GM18520 (cell line): ENCODE results near the gene TPD52L2.

Experiments used
- ATAC-seq: cut with Tn5 transposase; IDR thresholded peaks from one replicate; pipeline ENCODE4 v1.9.1; 2021; ENCODE audit not compliant: unreplicated experiment

Gene TPD52L2

GRCh38 chr20:63930971-63931553, 66.0 kb downstream of the TPD52L2 start:
- no peak for ATAC-seq

GRCh38 chr20:63931735-63932134, 66.7 kb downstream of the TPD52L2 start:
- ATAC-seq: no peak

DNA sequence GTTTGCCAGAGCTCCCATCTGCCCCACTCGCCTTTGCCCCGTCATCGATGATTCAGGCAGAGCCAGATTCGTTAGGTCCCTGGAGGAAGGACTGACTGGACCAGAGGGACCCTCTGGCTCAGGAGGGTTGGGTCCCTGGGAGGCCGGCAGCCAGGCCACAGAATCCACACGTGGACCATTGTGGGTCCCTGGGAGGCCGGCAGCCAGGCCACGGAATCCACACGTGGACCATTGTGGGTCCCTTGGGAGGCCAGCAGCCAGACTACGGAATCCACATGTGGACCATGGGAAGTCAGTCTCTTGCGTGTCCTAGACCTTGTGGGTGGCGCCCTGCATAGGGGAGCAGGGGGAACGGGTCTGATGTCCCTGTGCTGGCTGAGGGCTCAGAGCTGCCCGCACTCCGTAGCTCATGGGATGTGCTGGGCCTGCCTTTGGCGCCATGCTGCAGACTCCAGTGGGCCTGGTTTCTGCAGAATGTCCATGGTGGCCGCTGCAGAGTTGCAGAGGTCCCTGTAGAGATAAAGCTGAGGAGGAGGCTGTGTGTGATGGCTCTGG, 67.6 kb downstream of the TPD52L2 start:
- ATAC-seq: no peak

DNA sequence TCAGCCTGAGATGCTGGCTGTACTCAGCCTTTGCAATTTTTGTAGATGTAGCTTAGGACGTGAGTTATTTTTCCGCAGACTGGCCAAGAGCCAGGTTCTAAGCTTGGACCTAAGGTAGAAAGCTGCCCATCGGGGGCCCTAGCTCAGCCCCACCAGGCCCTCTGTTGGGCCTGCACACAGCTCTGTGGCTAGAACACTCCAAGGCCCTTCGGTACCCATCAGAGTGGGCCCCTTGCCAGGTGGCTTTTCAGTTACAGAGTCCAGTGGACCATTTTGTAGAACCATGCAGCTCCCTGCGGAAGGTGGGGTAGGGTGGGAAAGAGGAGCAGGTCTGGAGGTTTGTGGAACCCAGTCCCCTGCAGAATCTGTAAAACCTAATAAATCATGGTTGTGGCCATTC, 68.6 kb downstream of the TPD52L2 start:
- no peak for ATAC-seq

DNA sequence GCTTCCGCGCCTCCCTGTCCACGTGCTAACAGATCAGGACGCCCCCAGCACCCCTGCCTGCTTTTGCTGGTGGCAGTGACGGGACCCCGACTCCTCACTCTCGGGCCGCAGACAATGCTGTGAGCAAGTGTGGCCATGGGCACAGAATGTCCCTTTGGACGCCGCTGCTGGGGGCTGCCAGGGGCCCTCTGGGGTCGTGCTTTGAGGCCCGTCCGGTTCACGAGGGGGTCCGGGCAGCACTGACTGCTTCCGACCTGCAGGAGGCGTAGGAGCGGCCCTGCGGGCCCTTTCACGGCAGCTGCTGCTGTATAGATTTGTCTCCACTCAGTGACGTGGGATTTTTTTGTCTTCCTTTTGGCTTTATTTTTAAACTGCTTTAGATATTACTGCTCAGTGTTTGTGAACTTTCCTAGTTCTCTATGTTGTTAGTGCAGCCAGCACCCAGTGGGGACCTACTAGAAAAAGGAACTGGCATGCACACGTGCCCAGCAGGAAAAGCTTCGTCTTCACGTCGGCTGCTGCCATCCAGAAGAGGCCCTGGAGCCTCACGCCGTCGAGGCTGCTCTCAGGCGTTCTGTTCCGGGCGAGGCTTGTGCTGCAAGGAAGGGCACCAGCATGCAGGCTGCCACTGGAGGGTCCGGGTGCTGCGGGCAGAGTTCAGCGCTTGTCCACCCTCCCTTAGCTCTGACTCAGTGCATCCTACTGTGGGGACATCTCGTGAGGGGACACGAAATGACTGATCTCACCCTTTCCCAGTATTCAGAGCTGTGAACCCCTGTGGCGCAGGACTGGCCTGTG, 69.4 kb downstream of the TPD52L2 start:
- ATAC-seq: no peak

DNA sequence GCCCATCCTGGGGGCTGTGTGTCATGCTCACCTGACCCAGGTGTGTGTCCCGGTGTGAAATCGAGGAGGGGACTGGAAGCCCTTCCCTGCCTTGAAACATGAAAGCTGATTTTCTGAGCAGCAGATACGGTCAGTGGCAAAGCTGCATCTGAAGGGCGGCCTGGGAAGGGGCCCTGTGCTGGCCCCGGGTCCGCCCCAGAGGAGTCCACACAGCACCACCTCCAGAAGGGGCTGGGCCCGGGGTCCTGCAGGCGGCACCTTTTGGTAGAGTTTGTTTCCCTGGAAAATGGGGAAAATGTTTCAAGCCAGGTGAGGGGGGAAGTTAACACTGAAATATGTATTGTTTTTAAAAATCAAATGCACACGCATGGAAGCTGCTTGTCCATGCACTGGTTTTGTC, 70.4 kb downstream of the TPD52L2 start:
- no peak for ATAC-seq

DNA sequence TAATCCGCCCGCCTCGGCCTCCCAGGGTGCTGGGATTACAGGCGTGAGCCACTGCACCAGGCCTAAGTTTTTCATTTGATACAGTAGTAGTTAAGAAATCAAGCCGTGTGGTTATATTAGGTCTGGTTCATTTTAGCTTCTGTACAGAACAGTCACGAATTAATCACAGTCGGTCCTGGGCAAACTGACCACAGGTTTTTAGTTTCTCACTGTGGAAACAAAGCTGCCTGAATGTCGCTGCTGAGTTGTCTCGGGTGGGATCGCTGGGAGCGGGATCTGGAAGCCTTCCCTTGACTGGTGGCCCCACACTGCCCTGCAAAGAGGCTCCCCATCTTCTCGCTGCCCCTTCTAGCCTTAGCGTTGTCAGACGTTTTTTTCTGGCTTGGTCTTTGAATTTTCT, 72.5 kb downstream of the TPD52L2 start:
- ATAC-seq: no peak

DNA sequence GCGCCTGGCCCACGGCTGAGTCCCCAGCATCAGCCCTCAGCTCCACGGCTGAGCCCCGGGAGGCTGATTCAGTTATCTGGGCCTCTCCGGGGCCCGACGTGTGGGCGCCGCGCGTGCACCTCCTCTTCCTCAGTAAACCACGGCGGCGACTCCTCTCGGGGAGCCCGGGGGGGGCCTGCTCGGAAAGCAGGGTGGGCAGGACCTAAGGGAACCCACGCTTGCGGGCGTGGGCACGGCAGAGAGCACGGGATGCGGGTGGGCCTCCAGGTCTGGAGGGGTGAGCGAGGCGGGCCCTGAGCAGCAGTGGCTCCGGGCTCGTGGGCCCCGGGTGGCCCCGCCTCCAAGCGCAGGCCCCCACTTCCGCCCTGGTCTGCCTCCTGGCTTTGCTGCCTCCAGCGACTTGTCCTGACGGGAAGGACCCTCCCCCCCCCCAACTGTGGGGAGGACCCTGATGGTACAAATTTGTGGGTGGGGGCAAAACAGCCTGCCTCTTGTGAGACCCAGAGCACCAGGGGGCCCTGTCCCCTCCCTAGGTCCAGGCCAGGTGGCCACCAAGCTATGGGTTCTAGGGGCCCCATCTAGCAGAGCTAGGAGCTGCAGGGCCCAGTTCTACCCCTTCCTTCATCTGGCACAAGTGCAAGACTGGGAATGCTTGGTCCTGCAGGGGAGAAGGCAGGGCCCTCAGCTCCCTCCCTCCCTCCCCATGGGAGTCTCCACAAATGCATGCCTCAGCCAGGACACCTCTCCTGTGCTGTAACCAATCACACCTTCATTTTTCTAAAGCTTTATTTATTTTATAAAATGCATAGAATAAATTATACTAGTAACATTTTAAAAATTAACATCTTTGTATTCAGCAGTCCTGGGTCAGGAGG, 74.2 kb downstream of the TPD52L2 start:
- ATAC-seq: no peak

GRCh38 chr20:63940071-63940471, 75.0 kb downstream of the TPD52L2 start:
- ATAC-seq: no peak

DNA sequence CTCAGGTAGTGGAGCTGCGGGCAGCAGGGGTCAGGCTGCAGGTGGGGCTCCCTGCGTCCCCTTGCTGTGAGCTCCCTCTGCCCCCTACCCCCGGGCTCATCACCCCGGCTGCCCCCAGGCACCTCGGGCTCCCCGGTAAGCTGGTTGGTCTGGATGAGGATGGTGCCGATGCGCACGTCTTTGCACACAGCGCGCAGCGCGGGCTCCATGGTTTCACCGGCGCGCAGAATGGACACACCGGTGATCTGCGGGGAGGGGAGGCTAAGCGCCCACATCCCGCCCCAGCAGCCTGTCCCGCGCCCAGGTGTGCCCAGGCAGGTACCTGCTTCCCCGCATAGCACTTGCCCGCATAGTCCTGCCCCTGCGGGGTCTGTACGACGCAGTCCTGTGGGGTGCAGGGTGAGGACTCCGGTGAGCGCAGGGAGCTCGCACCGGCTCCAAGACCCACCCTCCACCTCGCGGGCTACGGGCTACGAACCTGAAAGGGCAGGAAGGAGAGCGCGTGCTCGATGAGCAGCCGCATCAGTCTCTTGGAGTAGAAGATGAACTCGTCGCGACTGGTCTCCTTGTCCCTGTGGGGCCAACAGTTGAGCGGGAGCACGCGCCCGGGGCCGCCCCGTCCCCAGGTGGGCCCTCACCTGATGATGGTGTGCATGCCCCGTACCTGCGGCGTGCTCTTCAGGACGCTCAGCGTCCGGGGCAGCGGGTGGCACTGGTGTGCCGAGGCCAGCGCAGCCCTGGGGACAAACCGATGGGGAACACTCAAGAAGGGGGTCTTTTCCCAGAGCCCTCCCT, 75.6 kb downstream of the TPD52L2 start:
- no peak for ATAC-seq
